K562 (cell line): ENCODE results near the gene SLC5A10. TPM values are rescaled to one million over a fixed set of nuclear protein-coding genes. Genes with fewer than 3 reads are reported as not detected.

Experiments used
- ATAC-seq: fragments of 200-7000 bp; cut with Tn5 transposase; 3 replicates; pipeline ENCODE4 v1.9.1; 2020; ENCODE audit warnings: moderate library complexity
- BruUV-seq: library from RNA; stranded (reverse); fragments of 400-500 nt; replicated peaks from 2 replicates; lab custom pipeline; 2021; lab: Mats Ljungman, UMichigan
- CTCF ChIA-PET: fragments of 300-600 bp; formaldehyde crosslinking; extraction: SDS; loops from one replicate; lab custom pipeline; 2021; ENCODE audit warnings: low intra/inter-chr PET ratio; lab: Yijun Ruan, JAX
- POLR2A ChIA-PET: fragments of 300-600, 350-650 bp; sonication (Branson Sonifier 250); formaldehyde crosslinking; extraction: SDS; loops from one replicate; lab custom pipeline; 2021; ENCODE audit warnings: antibody characterized with exemption, inconsistent platforms; lab: Yijun Ruan, JAX
- DNase-seq, 4 experiments: peaks; one replicate each; pipeline versions ENCODE4 v3.0.0 to v3.0.0-alpha.2; 2011 to 2018; ENCODE audit warnings: low spot score in 3 of 4, mixed read lengths in 3 of 4; ENCODE audit errors: extremely low read depth in 1 of 4
- FAIRE-seq: peaks from 2 replicates; lab custom pipeline; 2011; peaks lifted over from hg19 to GRCh38; lab: Jason Lieb, UNC
- H2AFZ ChIP-seq: 2 replicates; pipeline ENCODE4 v1.6.0; 2011; ENCODE audit warnings: low read depth, low read length, control low read depth, inconsistent platforms
- H3K27ac ChIP-seq: fragments of 200-600 bp; 3 replicates; pipeline ENCODE4 v1.8.0; 2011; ENCODE audit warnings: low read depth, mild to moderate bottlenecking, control low read depth, inconsistent platforms, low read length, moderate library complexity, mixed read lengths; ENCODE audit errors: extremely low read depth
- H3K27me3 ChIP-seq, 2 experiments: fragments of 300-600 bp in 1 of 2; 2 replicates in 1 of 2; 3 replicates in 1 of 2; pipeline versions ENCODE4 v1.6.0 to v1.8.0; 2011; ENCODE audit warnings: inconsistent platforms in 2 of 2, low read length in 2 of 2, mild to moderate bottlenecking in 1 of 2, mixed read lengths in 1 of 2, moderate library complexity in 1 of 2; ENCODE audit not compliant: control insufficient read depth in 2 of 2, insufficient read depth in 2 of 2
- H3K36me3 ChIP-seq: fragments of 300-600 bp; 3 replicates; pipeline ENCODE4 v1.8.0; 2011; ENCODE audit warnings: mild to moderate bottlenecking, low read length, inconsistent platforms; ENCODE audit not compliant: control insufficient read depth, insufficient read depth
- H3K4me1 ChIP-seq, 2 experiments: fragments of 200-600 bp in 1 of 2; replicated peaks in 1 of 2; 2 replicates in 1 of 2; 3 replicates in 1 of 2; pipeline versions ENCODE4 v1.5.1 to v1.8.0; 2011; ENCODE audit warnings: inconsistent platforms in 2 of 2, low read length in 2 of 2, mild to moderate bottlenecking in 1 of 2, mixed read lengths in 1 of 2, moderate library complexity in 1 of 2; ENCODE audit not compliant: control insufficient read depth in 2 of 2, insufficient read depth in 2 of 2
- H3K4me2 ChIP-seq: 2 replicates; pipeline ENCODE4 v1.6.1; 2011; ENCODE audit warnings: low read length, control low read depth, inconsistent platforms, mixed read lengths; ENCODE audit not compliant: insufficient read depth
- H3K4me3 ChIP-seq: fragments of 200-600 bp; sonication (generic), shearing (Covaris generic); 2 replicates; pipeline ENCODE4 v1.5.1; 2016; ENCODE audit warnings: control low read depth, inconsistent platforms
- H3K79me2 ChIP-seq: fragments of 200-600 bp; 3 replicates; pipeline ENCODE4 v1.8.0; 2011; ENCODE audit warnings: low read length, inconsistent platforms; ENCODE audit not compliant: control insufficient read depth, insufficient read depth
- H3K9ac ChIP-seq, 2 experiments: 2 replicates each; pipeline versions ENCODE4 v1.6.0 to v1.6.1; 2011; ENCODE audit warnings: low read depth in 2 of 2, low read length in 2 of 2, control low read depth in 1 of 2, inconsistent platforms in 1 of 2, mild to moderate bottlenecking in 1 of 2, mixed read lengths in 1 of 2; ENCODE audit not compliant: insufficient read depth in 1 of 2
- H3K9me1 ChIP-seq: one replicate; pipeline ENCODE4 v1.6.0; 2011; ENCODE audit warnings: inconsistent platforms, mild to moderate bottlenecking, low read length, moderate library complexity; ENCODE audit not compliant: control insufficient read depth, insufficient read depth
- H3K9me3 ChIP-seq: replicated peaks from 2 replicates; pipeline ENCODE4 v1.5.1; 2011; ENCODE audit warnings: low read depth, low read length, inconsistent platforms; ENCODE audit not compliant: control insufficient read depth, insufficient read depth
- H4K20me1 ChIP-seq: replicated peaks from 2 replicates; pipeline ENCODE4 v1.6.1; 2011; ENCODE audit warnings: low read length, inconsistent platforms, mixed read lengths; ENCODE audit not compliant: control insufficient read depth, insufficient read depth
- CBX5 ChIP-seq: IDR thresholded peaks from 2 replicates; pipeline ENCODE4 v1.6.1; 2014; ENCODE audit warnings: low read depth, borderline replicate concordance
- GABPB1 ChIP-seq: sonication (generic); formaldehyde crosslinking; IDR thresholded peaks from 2 replicates; pipeline ENCODE4 v1.8.0; 2022; ENCODE audit warnings: mild to moderate bottlenecking, missing genetic modification reagents
- GATA2 ChIP-seq: sonication (generic); formaldehyde crosslinking; IDR thresholded peaks from 2 replicates; pipeline ENCODE4 v1.4.0; 2020; ENCODE audit warnings: mild to moderate bottlenecking, missing genetic modification reagents
- NCOR1 ChIP-seq: fragments of 450-650 bp; IDR thresholded peaks from 2 replicates; pipeline ENCODE4 v1.6.1; 2016; ENCODE audit warnings: mild to moderate bottlenecking, moderate library complexity
- RBM25 ChIP-seq: fragments of 200-400 bp; formaldehyde crosslinking; IDR thresholded peaks from 2 replicates; pipeline ENCODE4 v1.6.1; 2018; ENCODE audit warnings: low read length, low read depth, moderate library complexity; ENCODE audit not compliant: severe bottlenecking
- SAFB2 ChIP-seq: fragments of 200-400 bp; formaldehyde crosslinking; IDR thresholded peaks from 2 replicates; pipeline ENCODE4 v1.6.1; 2018; ENCODE audit warnings: borderline replicate concordance, low read length, low read depth, moderate library complexity; ENCODE audit not compliant: severe bottlenecking
- SMAD1 ChIP-seq: fragments of 150-350 bp; IDR thresholded peaks from 2 replicates; pipeline ENCODE4 v1.6.1; 2014; ENCODE audit warnings: low read length, low read depth; ENCODE audit not compliant: partially characterized antibody
- TRIM24 ChIP-seq, 2 experiments: fragments of 450-650 bp; IDR thresholded peaks; 2 replicates each; pipeline ENCODE4 v1.6.1; 2016
- ZNF217 ChIP-seq: sonication (generic); formaldehyde crosslinking; IDR thresholded peaks from 2 replicates; pipeline ENCODE4 v1.8.0; 2022; ENCODE audit warnings: mild to moderate bottlenecking, missing genetic modification reagents
- ZNF57 ChIP-seq: fragments of 450-650 bp; formaldehyde crosslinking; IDR thresholded peaks from 2 replicates; pipeline ENCODE4 v1.4.0; 2020; ENCODE audit warnings: mild to moderate bottlenecking, moderate library complexity
- WGBS: fragments of 100-300 bp; shearing (Covaris generic); methylation state at CpG from one replicate; pipeline ENCODE4 v1.1.6; 2016; ENCODE audit warnings: low coverage, mixed read lengths; ENCODE audit not compliant: insufficient coverage; ENCODE audit errors: missing lambda C conversion rate; 5-methylcytosine and 5-hydroxymethylcytosine counted together
- in situ Hi-C: fragments of 300-500 bp; cut with MboI; formaldehyde crosslinking; loops from 4 replicates; pipeline ENCODE4 v1.15.0; 2018; ENCODE audit warnings: inconsistent platforms, mixed read lengths
- intact Hi-C: fragments of 100-400 bp; cut with micrococcal nuclease; formaldehyde crosslinking; loops from 2 replicates; pipeline ENCODE4 v1.14.2; 2022
- polyA plus RNA-seq, 8 experiments: library from polyadenylated mRNA; depleted of rRNA in 4 of 8; stranded (reverse) in 5 of 8; unstranded in 3 of 8; fragments of >200 nt; fragmentation: Nextera tagmentation in 2 of 8; fragmentation: Illumina TruSeq in 1 of 8; extraction: Ambion mirVana in 2 of 8; extraction: Trizol in 1 of 8; gene quantifications; 2 replicates each; pipeline versions ENCODE4 v1.2.1 to v1.2.3, GENCODE V29; 2011 to 2014; ENCODE audit warnings: inconsistent platforms in 1 of 8, missing spikeins in 1 of 8
- total RNA-seq, 7 experiments: library from RNA; depleted of rRNA in 6 of 7; stranded (reverse); fragments of >200 nt in 6 of 7; fragmentation: Illumina TruSeq in 2 of 7; extraction: Trizol in 2 of 7; gene quantifications; 2 replicates each; pipeline versions ENCODE4 v1.2.1 to v1.2.3, GENCODE V29; 2011 to 2021; ENCODE audit warnings: low replicate concordance in 1 of 7
- TF ChIP-seq, protein P1 (sequence below): sonication (generic); formaldehyde crosslinking; IDR thresholded peaks from 2 replicates; pipeline ENCODE4 v1.8.1; 2023; ENCODE audit warnings: mild to moderate bottlenecking, missing genetic modification reagents
- TF ChIP-seq, protein P2 (sequence below): fragments of 450-650 bp; formaldehyde crosslinking; IDR thresholded peaks from 2 replicates; pipeline ENCODE4 v1.4.0; 2020; ENCODE audit warnings: mild to moderate bottlenecking, moderate library complexity
- TF ChIP-seq, protein P3 (sequence below), 2 experiments: fragments of 450-650 bp in 1 of 2; IDR thresholded peaks; 2 replicates each; pipeline ENCODE4 v1.6.1; 2011 to 2017; ENCODE audit warnings: low read depth in 2 of 2, antibody characterized with exemption in 1 of 2, borderline replicate concordance in 1 of 2, low read length in 1 of 2, mild to moderate bottlenecking in 1 of 2, mixed read lengths in 1 of 2; ENCODE audit not compliant: control insufficient read depth in 1 of 2
- TF ChIP-seq, protein P4 (sequence below): fragments of 250-450 bp; sonication (Bioruptor Pico); IDR thresholded peaks from 2 replicates; pipeline ENCODE4 v1.5.0; 2021; ENCODE audit warnings: mild to moderate bottlenecking, borderline replicate concordance

The SLC5A10 gene
- total and polyA plus RNA-seq, 9 of the 15 experiments (the other 6 are each of a cell fraction or from before 2014, with no cell fraction given) = 0.03 to 0.09 (median 0.03) TPM; not detected in 5

DNA sequence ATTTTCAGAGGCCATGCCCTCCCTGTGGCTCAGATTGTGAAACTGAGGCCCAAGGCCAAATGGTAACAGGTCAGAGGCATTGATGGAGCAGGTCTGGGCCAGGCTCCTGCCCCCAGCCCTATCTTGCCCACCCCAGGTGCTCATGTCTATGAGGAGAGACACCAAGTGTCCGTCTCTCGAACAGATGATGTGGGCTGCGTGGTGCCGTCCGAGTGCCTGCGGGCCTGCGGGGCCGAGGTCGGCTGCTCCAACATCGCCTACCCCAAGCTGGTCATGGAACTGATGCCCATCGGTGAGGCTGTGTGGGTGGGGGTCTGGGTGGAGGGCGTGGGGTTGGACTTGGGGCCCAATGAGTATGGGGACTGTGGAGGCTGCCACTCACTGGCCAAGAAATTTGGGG lies 61.3 kb downstream of the SLC5A10 start:
- H3K79me2 ChIP-seq = no peaks in the 10 kb centered on the region
- peaks cover 0 to 18% of the 10 kb centered on the region in 2 experiments; a peak in 3 of 5 replicates for H3K4me1 ChIP-seq
- no peak overlapping the region for H2AFZ ChIP-seq
- ATAC-seq (no peak), FAIRE-seq (no peak), DNase-seq (no peak)
- H3K27me3 ChIP-seq = no peaks in the 10 kb centered on the region
- no peak overlapping the region for H3K4me2 ChIP-seq
- ChIA-PET CTCF (no interaction called here), POLR2A (interaction anchor here (1.4 kb wide), 1 partner anchor 11 kb away, joined by 3 read pairs; no protein-coding TSS in a partner anchor)
- no peaks in the 10 kb centered on the region for H3K36me3 ChIP-seq
- H4K20me1 ChIP-seq = no peaks in the 10 kb centered on the region
- no TSS peak for BruUV-seq
- 61% methylated on average over 3 of the region's 12 CpGs for WGBS
- intact Hi-C loops = no loop called here
- H3K9me3 ChIP-seq = no peaks in the 10 kb centered on the region
- no peak overlapping the region for H3K27ac ChIP-seq
- no peak overlapping the region for H3K4me3 ChIP-seq
- in situ Hi-C loops = no loop called here
- no peaks in the 10 kb centered on the region for H3K9me1 ChIP-seq
- H3K9ac ChIP-seq = no peak overlapping the region
- TF ChIP-seq ZNF57 (CRISPR knock-in tag) = no peak
- no peak for TF ChIP-seq TRIM24 (IDR thresholded peaks at IDR 0.05)
- no peak for TF ChIP-seq RBM25
- TF ChIP-seq SAFB2 = no peak
- TF ChIP-seq ZNF217 (CRISPR knock-in tag) = no peak
- TF ChIP-seq, protein P1, sequence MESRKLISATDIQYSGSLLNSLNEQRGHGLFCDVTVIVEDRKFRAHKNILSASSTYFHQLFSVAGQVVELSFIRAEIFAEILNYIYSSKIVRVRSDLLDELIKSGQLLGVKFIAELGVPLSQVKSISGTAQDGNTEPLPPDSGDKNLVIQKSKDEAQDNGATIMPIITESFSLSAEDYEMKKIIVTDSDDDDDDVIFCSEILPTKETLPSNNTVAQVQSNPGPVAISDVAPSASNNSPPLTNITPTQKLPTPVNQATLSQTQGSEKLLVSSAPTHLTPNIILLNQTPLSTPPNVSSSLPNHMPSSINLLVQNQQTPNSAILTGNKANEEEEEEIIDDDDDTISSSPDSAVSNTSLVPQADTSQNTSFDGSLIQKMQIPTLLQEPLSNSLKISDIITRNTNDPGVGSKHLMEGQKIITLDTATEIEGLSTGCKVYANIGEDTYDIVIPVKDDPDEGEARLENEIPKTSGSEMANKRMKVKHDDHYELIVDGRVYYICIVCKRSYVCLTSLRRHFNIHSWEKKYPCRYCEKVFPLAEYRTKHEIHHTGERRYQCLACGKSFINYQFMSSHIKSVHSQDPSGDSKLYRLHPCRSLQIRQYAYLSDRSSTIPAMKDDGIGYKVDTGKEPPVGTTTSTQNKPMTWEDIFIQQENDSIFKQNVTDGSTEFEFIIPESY (CRISPR knock-in tag) = no peak
- TF ChIP-seq, protein P2, sequence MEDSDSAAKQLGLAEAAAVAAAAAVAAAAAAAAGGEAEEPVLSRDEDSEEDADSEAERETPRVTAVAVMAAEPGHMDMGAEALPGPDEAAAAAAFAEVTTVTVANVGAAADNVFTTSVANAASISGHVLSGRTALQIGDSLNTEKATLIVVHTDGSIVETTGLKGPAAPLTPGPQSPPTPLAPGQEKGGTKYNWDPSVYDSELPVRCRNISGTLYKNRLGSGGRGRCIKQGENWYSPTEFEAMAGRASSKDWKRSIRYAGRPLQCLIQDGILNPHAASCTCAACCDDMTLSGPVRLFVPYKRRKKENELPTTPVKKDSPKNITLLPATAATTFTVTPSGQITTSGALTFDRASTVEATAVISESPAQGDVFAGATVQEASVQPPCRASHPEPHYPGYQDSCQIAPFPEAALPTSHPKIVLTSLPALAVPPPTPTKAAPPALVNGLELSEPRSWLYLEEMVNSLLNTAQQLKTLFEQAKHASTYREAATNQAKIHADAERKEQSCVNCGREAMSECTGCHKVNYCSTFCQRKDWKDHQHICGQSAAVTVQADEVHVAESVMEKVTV (CRISPR knock-in tag) = no peak
- TF ChIP-seq GATA2 (CRISPR knock-in tag) = no peak
- TF ChIP-seq, protein P3, sequence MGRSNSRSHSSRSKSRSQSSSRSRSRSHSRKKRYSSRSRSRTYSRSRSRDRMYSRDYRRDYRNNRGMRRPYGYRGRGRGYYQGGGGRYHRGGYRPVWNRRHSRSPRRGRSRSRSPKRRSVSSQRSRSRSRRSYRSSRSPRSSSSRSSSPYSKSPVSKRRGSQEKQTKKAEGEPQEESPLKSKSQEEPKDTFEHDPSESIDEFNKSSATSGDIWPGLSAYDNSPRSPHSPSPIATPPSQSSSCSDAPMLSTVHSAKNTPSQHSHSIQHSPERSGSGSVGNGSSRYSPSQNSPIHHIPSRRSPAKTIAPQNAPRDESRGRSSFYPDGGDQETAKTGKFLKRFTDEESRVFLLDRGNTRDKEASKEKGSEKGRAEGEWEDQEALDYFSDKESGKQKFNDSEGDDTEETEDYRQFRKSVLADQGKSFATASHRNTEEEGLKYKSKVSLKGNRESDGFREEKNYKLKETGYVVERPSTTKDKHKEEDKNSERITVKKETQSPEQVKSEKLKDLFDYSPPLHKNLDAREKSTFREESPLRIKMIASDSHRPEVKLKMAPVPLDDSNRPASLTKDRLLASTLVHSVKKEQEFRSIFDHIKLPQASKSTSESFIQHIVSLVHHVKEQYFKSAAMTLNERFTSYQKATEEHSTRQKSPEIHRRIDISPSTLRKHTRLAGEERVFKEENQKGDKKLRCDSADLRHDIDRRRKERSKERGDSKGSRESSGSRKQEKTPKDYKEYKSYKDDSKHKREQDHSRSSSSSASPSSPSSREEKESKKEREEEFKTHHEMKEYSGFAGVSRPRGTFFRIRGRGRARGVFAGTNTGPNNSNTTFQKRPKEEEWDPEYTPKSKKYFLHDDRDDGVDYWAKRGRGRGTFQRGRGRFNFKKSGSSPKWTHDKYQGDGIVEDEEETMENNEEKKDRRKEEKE (IDR thresholded peaks at IDR 0.05; ENCODE audit: borderline replicate concordance in 1 of 2, control insufficient read depth in 1 of 2, low read depth in 2 of 2, low read length in 1 of 2) = no peak
- no peak for TF ChIP-seq SMAD1
- no peak for TF ChIP-seq CBX5
- no peak for TF ChIP-seq NCOR1
- TF ChIP-seq GABPB1 (CRISPR knock-in tag) = no peak
- TF ChIP-seq, protein P4, sequence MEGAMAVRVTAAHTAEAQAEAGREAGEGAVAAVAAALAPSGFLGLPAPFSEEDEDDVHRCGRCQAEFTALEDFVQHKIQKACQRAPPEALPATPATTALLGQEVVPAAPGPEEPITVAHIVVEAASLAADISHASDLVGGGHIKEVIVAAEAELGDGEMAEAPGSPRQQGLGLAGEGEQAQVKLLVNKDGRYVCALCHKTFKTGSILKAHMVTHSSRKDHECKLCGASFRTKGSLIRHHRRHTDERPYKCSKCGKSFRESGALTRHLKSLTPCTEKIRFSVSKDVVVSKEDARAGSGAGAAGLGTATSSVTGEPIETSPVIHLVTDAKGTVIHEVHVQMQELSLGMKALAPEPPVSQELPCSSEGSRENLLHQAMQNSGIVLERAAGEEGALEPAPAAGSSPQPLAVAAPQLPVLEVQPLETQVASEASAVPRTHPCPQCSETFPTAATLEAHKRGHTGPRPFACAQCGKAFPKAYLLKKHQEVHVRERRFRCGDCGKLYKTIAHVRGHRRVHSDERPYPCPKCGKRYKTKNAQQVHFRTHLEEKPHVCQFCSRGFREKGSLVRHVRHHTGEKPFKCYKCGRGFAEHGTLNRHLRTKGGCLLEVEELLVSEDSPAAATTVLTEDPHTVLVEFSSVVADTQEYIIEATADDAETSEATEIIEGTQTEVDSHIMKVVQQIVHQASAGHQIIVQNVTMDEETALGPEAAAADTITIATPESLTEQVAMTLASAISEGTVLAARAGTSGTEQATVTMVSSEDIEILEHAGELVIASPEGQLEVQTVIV = no peak
